Stimulated activated CD4-positive, alpha-beta T cell treated with anti-CD3 and anti-CD28 coated beads, Interleukin-12 subunit alpha, Interleukin-12 subunit beta, amount 100 ng/mL, for 48 hours (primary cell): Measurements from ENCODE around the gene OR5AN1.
"Not testable (repeated sequence)": the region's sequence is repeated elsewhere in the genome, so short reads cannot be mapped to it uniquely, and the experiment has no call there.

Source experiments
- DNase-seq, 3 donors: peaks; one replicate each; pipeline ENCODE4 v3.0.0-alpha.2; 2020; ENCODE audit warnings: low read depth in 2 of 3, low spot score in 1 of 3

OR5AN1 gene, protein sequence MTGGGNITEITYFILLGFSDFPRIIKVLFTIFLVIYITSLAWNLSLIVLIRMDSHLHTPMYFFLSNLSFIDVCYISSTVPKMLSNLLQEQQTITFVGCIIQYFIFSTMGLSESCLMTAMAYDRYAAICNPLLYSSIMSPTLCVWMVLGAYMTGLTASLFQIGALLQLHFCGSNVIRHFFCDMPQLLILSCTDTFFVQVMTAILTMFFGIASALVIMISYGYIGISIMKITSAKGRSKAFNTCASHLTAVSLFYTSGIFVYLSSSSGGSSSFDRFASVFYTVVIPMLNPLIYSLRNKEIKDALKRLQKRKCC

DNA sequence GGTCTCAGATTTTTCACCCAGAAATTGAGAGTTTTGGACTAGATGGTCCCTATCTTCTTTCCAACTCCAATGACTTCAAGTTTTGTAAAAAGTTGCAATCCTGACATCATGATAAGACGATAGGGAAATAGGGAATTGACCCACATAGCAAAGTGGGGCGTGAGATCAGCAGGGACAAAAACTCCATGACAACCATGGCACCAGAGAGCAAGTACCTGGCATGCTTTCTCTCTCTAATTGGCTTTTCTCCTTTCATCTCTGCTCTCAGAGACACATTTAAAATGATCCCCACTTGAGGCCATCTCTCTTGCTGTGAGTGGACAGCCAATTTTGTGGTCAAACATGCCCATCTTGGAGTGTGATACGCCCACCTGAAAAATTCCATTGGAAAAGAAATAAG, at the start of gene OR5AN1:
Gene OR5AN1 (plus strand): TSS at position 301 of the 400 bp plus-strand sequence. CDS start 5,564 bp downstream, outside the sequence.
- no peak for DNase-seq

DNA sequence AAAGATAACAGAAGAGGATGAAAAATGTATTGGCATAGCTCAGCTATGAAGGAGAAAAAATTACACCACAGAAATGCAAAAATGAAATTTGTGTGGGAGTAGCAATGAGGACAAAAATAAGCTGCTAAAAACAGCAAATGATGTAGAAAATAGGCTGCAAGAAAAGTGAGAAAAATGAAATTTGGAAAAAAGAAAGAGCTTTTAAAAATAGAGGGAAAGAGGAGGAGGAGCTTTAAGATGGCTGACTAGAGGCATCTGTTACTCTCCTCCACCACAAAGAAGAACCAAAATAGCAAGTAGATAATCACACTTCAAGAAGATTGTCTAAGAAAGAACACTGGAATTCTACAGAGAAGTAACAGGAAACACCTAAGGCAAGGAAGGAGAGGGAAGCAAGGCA, 23.7 kb upstream of the OR5AN1 start:
- DNase-seq: no peak

DNA sequence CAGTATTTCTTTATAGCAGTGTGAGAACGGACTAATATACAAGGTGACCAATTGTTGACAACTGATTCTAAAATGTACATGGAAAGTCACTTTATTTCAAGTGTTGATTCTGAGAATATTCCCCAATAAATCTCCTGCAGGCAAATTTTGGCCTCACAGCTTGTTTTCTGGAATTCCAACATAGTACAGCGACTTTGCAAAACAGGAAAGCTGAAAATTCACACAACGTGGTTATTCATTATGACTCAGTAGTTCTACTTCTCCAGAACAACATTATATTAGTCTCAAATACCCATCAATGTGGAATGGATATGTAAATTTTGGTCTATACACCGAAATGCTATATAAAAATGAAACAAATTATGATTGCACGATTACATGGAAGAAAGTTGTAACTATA, 22.5 kb upstream of the OR5AN1 start:
- no peak for DNase-seq

DNA sequence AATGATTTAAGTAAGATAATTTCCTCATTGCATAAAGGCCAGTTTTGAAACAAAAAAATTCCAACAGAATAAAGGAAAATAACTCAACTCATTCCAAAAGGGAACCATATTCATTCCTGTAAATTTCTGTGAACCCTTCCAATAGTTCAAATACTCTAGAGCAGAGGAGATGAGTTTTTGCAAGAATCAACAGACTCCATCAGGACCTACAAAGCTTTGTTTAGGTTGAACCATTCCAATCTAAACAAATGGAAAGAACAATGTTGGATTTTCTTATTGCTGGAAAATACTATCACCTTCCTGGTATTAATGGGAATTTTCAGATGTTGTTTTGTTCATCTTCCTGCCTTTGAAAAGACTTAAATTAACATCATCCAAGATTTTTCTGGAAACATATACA, 21.8 kb upstream of the OR5AN1 start:
- no peak for DNase-seq

DNA sequence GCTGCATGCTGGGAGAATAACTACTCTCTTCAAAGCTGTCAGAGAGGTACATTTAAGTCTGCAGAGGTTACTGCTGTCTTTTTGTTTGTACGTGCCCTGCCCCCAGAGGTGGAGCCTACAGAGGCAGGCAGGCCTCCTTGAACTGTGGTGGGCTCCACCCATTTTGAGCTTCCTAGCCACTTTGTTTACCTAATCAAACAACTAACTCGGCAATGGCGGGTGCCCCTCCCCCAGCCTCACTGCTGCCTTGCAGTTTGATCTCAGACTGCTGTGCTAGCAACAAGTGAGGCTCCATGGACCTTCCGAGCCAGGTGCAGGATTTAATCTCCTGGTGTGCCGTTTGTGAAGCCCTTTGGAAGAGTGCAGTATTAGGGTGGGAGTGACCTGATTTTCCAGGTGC, 9.0 kb upstream of the OR5AN1 start:
- DNase-seq: not testable (repeated sequence)

DNA sequence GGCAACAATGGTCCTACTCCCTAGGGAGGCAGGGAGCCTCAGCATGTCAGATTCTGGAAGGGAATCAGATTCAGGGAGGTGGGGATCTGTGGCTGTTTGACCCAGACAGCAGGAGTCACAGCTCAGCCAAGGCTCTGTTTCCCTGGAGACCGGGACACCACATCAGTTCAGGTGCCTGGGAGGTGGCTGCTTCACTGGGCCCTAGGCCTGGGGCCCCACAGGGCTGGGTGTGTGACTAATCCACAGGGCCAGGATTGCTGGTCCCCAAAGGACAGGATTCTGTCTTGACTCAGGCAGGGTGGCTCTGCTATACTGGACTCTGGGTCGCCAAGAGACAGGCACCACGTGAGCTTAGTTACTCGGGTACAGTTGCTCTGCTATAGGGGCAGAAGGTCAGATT, 3.5 kb upstream of the OR5AN1 start:
- DNase-seq: no peak

DNA sequence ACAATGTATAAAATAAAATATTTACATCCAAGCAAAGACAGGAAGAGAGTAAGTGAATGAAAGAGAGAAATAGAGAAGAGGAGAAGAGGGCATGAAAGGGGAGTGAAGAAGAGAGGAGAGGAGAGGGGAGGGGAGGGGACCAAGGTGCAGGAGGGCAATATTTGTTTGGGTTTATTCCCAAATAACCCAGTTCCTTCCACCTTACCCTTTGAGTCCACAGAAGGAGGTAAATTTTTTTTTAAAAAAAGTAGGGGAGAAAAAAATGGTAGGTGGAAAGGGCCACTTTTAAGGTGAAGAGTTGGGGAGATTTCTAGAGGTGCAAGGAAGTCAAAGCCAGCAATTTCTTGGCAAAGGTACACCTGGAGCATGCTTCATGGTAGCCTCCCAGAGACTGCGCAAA, 2.1 kb upstream of the OR5AN1 start:
- no peak for DNase-seq

DNA sequence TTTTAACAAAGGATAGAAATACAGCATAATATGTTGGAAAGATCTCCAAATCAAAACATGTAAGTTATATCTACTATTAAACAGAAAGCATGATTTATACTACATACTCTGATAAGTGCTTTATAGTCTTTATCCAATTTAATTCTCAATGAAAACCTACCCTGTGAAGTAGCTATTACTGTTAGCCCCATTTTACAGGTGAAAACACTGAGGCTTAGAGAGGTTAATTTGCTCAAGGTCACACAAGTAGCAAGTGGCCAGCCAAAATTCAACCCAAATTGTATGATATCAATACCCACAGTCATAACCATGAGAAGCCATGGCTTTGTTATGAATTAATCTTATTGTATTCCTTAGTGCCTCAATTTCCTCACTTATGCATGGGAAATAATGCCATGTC, 675 bp upstream of the OR5AN1 start:
- no peak for DNase-seq

DNA sequence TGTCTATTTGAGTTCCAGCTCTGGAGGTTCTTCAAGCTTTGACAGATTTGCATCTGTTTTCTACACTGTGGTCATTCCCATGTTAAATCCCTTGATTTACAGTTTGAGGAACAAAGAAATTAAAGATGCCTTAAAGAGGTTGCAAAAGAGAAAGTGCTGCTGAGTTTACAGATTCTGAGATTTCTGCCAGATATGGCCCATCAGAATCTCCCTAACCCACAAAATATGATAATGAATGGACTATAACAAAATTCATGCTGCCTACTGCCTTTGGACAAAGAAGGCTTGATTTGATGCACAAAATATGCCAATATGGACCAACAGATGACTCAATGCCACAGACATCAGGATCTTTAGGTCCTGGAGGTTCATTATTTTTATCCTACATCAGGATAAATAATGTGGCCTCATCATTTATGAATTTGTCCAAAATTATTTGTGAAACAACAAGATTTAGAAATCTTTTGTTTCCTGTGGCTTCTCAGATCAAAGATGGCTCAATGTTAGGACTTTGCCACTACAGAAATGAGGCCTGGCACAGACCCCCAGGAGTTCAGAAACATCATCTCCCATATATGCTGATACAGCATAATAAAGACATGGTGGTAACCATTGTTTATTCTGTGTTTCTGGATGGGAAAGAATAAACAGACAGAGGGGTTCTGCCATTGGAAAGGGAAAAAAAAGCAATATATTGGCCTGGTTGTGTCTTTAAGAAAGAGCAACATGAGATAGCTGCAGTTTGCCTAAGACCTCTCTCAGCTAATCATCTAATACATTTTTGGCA, 6.7 kb downstream of the OR5AN1 start:
- no peak for DNase-seq

DNA sequence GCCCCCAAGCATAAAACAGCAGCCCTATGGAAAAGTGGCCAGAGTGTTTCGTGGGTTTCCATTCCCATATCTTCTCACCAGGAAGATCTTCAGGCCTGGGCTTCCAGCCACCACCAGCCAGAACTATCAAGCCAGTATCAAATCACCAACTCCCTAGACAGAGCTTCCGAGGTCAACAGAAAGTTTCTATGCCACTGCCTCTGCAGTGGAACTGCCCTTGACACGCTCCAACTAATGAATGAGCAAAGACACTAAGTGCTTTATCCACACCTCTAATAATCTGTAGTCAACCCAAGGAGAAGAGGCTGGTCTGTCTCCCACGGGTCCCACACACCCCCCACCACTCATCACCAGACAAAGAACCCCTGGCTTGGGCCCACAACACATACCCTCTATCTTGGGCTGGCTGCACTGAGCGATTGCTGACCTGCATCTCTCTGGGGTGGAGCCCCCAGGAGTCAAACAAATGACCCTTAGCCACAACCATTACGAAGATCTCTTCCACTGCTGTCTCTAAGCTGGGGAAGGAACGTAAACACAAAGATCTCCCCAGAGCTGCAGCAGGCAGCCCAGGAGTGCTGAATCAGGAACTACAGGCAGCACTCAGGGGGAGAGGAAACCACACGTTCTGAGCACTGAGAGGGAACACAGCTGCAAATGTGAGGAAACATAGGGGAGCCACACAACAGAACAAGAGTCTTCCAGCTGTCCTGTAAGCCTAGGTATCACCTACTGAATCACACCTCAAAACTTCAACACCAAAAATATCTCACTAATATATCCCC, 9.7 kb downstream of the OR5AN1 start:
- no peak for DNase-seq

DNA sequence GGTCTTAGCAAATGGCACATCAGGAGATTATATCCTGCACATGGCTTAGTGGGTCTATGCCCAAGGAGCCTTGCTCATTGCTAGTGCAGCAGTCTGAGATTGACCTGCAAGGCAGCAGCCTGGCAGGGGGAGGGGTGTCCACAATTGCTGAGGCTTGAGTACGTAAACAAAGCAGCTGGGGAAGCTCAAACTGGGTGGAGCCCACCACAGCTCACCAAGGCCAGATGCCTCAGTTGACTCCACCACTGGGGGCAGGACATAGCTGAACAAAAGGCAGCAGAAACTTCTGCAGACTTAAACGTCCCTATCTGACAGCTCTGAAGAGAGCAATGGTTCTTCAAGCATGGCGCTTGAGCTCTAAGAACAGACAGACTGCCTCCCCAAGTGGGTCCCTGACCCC, 13.6 kb downstream of the OR5AN1 start:
- not testable (repeated sequence) for DNase-seq

DNA sequence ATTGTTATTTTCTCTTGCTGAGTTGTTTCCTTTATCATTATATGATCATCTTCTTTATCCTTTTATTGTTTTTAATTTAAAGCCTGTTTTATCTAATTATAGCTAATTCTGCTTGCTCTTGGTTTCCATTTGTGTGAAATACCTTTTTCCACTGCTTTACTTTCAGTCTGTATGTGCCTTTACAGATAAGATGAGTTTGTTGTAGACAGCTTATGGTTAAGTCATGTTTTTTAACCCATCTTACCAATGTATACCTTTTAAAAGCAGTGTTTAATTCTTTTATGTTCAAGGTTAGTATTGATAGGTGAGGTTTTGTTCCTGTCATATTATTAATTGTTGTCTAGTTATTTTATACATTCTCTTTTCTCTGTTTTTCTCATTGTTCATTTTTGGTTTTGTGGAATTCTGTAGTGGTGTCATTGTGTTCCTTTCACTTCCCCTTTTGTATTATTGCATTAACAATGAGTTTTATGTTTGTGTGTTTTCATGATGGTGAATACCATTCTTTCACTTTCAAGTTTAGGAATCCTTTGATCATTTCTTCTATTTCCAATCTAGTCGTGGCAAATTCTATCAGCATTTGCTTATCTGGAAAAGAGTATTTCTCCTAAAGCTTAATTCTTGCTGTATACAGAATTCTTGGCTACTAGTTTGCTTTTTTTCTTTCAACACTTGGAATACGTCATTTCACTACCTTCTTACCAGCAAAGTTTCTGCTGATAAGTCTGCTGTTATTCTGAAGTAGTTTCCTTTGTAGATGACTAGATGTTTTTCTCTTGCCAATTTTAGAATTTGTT, 21.8 kb downstream of the OR5AN1 start:
- no peak for DNase-seq

DNA sequence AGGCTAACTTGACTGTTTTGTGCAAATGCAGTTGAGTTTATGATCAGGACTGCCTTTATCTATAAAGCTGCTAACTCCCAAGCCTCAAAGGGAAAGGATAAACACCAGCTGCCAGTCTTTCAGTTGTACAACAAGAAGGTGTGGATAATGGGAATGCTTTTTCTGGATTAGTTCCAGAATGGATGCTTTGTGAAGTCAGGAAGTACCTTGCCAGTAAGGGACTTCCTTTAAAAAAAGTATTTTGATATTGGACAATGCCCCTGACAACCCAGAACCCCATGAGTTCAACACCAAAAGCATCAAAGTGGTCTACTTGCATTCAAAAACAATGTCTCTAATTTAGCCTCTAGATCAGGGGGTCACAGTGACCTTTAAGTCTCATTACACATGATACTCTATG, 35.5 kb downstream of the OR5AN1 start:
- no peak for DNase-seq

DNA sequence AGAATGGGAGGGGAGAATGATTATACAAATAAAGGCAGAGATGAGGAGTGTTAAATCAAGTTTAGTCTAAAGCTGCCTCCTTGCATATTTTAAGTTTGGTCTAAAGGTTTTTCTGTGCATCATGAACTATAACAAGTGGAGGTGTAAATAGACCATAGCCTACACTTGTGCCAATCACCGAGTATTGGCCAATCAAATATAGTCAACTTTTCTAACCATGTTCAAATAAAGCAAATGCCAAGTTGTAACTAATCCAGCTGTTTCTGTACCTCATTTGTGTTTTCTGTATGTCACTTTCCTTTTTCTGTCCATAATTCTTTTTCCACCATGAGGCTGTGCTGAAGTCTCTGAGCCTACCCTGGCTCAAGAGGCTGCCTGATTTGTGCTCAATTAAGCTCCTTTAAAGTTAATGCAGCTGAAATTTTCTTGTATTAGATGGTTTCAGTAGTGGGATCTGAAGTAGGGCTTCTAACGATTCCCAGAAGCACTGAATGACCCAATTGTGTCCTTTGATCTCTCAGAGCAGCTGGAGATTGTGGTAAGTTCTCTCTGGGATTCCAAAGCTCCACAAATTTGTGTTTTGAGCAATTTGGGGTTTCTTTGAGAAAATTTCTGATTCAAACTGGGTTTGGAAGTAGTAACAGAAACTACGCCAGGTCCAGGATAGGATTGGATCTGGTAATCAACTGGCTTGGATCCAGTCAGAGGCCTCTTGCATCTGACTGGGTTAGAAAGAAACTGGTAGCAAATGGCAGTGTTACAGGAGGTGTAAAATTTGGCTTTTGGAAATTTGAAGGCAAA, 42.0 kb downstream of the OR5AN1 start:
- DNase-seq: no peak

DNA sequence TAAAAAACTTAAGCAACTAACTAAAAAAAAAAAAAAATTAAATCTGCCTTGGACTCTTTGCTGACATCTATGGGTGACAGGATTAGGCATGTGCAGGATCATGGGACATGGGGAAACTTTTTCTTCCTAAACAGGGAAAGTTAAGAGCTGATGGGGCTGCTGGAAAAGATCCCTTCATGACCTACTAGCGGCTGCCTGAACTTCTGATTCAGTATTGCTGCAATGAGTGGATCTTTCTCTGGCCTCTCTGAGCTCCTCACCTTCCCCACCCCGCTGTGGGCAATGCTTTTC, 42.5 kb downstream of the OR5AN1 start:
- DNase-seq: no peak

DNA sequence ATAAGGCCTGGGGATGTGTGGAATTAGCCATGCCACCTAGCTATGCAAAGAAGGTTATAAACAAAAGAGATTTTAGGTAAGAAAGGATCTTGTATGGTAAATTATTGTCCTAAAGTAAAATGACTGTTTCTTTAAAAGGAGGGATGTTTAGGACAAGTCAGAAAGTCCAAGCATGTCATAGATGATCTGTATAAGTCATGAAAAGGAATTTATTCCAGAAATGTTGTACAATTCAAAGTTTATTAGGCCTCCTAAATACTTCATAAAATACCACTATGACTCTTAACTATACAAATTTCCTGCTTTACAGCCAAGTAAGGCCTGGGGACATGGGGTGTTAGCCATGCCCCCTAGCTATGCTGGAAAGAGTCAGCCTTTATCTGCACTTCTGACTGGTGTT, 44.9 kb downstream of the OR5AN1 start:
- no peak for DNase-seq

DNA sequence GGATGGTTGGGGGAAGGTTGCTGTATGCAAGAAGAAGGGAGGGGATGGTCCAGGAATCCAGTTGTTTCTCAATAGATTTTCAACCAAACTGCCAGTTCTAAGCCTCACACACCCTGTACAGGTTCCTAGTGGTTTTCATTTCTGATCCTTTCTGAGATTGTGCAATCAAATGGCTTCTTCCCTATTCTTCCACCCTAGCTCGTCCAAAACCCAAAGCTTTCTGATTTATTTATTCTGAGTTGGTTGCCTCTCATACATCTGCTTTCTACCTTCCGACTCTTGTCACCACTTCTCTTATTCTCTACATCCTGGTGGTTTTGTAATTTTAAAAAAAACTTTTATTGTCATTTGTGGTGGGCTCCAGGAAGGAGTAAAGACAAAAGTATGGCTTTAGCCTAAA, 55.0 kb downstream of the OR5AN1 start:
- DNase-seq: no peak

DNA sequence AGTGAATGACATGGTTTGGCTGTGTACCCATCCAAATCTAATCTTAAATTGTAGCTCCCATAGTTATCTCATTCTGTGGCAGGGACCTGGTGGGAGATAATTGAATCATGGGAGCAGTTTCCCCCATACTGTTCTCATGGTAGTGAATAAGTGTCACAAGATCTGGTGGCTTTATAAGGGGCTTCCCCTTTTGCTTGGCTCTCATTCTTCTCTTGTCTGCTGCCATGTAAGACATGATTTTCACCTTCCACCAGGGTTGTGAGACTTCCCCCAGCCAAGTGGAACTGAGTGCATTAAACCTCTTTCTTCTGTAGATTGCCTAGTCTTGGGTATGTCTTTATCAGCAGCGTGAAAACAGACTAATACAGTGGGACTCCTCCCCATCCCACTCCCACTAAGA, 56.4 kb downstream of the OR5AN1 start:
- DNase-seq: no peak

DNA sequence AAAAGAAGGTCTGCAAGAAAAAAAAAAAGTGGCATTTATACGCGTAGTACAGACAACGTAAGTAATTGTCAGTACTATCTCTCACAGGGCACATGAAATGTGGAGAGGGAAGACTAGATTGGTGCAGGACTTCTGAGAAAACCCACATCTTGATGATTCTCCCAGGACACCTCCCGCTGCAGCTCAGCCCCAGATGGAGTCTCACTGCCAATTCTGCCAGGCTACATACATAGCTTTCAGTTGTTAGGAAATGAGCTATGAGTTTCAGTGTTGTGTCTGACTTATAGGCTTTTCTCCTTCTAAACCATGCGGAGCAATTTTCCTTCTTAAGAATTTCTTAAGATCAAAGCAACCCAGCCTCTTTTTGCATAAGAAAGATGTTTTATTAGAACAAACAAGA, 57.9 kb downstream of the OR5AN1 start:
- DNase-seq: no peak

DNA sequence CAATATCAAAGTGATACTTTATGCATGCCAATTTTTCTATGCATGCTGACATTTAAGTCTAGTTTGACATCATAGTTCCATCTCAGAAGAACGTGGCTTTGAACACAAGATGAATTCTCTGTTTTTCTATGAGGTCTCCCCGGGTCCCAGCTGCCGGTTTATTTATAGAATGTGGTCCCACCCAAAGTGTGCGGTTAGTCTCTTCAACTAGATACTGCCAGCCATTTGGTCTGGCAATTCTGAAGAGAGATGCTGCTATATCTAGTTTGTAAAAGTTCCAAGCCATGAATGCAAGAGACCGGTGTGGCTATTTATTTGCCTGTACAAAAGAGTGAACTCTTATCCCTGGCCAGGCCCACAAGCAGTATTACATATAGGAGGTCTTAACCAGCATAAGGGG, 58.3 kb downstream of the OR5AN1 start:
- DNase-seq: no peak

DNA sequence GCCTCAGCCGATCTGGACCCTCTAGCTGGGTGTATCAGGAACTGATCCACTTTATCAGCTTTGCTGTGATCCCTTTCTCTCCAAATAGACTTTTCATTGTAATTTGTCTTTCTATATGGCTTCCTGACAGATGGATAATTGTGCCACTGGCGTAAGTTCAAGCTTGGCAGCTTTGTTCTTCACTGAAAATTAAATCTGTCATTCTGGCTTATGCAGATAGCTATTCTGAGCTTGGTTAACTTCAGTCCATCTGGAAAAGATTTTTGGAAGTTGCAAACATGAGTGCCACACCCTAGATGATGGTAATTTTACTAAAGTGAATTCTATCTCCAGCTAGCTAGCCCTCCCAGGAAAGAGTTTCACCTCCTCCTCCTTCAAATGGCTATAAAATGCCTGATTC, 59.5 kb downstream of the OR5AN1 start:
- no peak for DNase-seq
